GM12891 (cell line): ENCODE measurements around the gene ZC3HAV1L.

Experiments used
- PAX5 ChIP-seq: IDR thresholded peaks from 2 replicates; pipeline ENCODE4 v1.6.1; 2011; ENCODE audit warnings: low read length, moderate library complexity, mild to moderate bottlenecking; ENCODE audit not compliant: insufficient read depth, severe bottlenecking
- POLR2A ChIP-seq: IDR thresholded peaks from 2 replicates; pipeline ENCODE4 v1.6.1; 2011; ENCODE audit warnings: low read depth, low read length, control low read depth
- POLR2AphosphoS5 ChIP-seq: IDR thresholded peaks from 2 replicates; pipeline ENCODE4 v1.6.1; 2011; ENCODE audit warnings: low read depth, low read length, control low read depth
- SPI1 ChIP-seq: IDR thresholded peaks from 2 replicates; pipeline ENCODE4 v1.6.1; 2011; ENCODE audit warnings: low read depth, low read length, control low read depth

DNA sequence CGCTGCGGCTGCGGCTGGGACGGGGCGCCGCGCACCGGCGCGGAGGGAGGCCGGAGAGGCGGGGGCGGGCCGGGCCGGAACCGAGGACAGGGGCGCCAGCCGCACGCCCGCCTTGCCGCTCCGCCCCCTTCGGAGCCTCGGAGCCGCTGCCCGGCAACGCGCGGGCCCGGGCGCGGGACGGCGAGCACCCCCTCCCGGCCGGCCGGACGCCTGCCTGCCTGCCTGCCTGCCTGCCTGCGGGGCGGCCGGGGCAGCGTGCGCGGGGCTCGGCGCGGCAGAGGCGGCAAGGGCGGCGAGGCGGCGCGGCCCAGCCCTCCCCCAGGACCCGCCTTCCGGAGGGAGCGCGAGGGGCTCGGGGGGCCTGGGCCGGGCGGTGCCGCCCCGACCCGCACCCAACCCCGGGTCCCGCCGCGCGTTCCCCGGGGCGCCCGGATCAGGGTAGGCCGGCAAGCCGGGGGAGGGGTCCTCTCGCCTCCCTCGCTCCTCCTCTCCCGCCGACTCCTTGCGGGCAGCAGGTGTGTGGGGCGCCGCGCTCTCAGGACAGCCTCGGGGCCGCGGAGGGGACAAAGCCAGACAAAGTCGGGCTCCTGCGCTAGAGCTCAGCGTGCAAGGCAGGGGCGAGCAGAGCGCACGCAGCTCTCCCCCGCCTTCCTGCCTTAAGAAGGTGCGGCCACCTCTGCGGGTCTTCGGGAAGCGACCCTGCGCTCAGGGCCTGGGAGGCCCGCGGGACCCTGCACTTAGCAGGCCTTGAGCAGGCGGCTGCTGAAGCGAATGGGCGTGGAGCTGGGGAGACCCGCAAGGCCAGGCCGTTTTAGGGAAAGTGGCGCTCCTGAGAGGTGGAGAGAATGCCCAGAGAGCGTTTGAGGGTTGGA lies 54.3 kb downstream of the ZC3HAV1L start, which contains the start of gene KIAA1549:
- no peak for TF ChIP-seq POLR2AphosphoS5
- no peak for TF ChIP-seq PAX5
- no peak for TF ChIP-seq SPI1
- no peak for TF ChIP-seq POLR2A
